Measurements from ENCODE around the gene GNE.

DNA sequence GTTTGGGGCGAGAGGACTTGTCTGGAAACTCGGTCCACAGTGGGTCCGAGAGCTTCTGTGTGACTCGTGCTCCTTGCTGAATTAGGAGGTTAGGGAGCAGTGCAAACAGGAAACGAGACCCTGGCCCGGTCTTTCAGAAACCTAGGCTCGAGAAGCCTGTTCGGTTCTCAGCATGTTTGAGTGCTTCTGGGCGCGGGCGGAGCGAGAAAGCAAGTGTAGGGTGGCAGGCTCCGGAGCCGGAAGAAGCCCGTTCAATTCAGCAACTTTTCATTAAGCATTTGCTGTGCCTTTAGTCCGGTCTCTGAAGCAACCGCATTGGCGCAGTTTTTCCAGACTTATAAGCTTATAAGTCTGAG, 67.0 kb downstream of the GNE start:
- TF ChIP-seq, protein P1, sequence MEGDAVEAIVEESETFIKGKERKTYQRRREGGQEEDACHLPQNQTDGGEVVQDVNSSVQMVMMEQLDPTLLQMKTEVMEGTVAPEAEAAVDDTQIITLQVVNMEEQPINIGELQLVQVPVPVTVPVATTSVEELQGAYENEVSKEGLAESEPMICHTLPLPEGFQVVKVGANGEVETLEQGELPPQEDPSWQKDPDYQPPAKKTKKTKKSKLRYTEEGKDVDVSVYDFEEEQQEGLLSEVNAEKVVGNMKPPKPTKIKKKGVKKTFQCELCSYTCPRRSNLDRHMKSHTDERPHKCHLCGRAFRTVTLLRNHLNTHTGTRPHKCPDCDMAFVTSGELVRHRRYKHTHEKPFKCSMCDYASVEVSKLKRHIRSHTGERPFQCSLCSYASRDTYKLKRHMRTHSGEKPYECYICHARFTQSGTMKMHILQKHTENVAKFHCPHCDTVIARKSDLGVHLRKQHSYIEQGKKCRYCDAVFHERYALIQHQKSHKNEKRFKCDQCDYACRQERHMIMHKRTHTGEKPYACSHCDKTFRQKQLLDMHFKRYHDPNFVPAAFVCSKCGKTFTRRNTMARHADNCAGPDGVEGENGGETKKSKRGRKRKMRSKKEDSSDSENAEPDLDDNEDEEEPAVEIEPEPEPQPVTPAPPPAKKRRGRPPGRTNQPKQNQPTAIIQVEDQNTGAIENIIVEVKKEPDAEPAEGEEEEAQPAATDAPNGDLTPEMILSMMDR (IDR thresholded peaks at IDR 0.05): no peak
- TF ChIP-seq POLR2A (IDR thresholded peaks at IDR 0.05): no peak
